ENCODE measurements around the gene MGAT3.
"Not testable (repeated sequence)": the region's sequence is repeated elsewhere in the genome, so short reads cannot be mapped to it uniquely, and the experiment has no call there.

Gene MGAT3

GRCh38 chr22:39517470-39517869 lies 60.7 kb downstream of the MGAT3 start:
- DNase-seq, result no peak

DNA sequence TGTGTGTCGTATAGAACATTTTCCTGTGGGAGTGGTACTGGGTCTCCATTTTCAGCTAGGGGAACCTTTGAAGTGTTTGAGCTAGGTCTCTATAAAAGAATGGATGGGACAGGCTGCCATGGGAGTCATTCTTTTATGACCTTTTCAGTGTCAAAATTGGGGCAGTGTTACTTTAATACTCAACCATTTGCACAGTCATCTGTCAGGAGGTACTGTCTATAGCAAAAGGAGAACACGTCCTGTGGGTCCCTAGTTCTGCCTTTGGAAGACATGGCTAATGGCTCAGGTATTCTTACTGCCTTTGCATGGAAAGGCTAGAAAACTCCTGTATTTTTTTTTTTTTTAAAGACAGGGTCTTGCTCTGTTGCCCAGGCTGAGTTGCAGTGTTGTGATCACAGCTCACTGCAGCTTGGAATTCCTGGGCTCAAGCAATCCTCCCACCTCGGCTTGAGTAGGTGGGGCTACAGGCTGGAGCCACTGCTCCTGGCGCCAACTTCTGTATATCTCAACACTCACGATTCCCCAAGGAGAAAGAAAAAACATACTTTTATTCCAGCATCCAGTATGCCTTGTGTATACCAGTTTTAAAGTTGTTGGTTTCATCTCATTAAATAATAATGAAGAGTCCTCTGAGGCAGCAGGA lies 61.5 kb downstream of the MGAT3 start:
- peak in 1 of 2 donors; percentile 66 for DNase-seq

- peak in 1 of 2 donors; percentile 43 for DNase-seq
Measured at GRCh38 chr22:39518996-39519680, 62.3 kb downstream of the MGAT3 start.

GRCh38 chr22:39519681-39520225 lies 62.9 kb downstream of the MGAT3 start:
- peak; percentile 98 to 99 for DNase-seq

- DNase-seq, result peak; percentile 87 to 97
Measured at GRCh38 chr22:39520226-39521105, 63.7 kb downstream of the MGAT3 start, which contains the start of gene ATF4. Gene ATF4, plus strand, starts transcription at chr22:39520562. Its CDS starts 884 bp downstream, at chr22:39521446.

DNA sequence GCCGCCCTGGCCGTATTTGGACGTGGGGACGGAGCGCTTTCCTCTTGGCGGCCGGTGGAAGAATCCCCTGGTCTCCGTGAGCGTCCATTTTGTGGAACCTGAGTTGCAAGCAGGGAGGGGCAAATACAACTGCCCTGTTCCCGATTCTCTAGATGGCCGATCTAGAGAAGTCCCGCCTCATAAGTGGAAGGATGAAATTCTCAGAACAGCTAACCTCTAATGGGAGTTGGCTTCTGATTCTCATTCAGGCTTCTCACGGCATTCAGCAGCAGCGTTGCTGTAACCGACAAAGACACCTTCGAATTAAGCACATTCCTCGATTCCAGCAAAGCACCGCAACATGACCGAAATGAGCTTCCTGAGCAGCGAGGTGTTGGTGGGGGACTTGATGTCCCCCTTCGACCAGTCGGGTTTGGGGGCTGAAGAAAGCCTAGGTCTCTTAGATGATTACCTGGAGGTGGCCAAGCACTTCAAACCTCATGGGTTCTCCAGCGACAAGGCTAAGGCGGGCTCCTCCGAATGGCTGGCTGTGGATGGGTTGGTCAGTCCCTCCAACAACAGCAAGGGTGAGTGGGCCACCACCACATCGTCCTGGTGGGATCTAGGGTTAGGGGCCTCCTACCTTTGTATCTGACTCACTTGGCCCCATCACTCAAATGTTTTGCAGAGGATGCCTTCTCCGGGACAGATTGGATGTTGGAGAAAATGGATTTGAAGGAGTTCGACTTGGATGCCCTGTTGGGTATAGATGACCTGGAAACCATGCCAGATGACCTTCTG lies 64.5 kb downstream of the MGAT3 start:
- peak; percentile 85 to 92 for DNase-seq

DNA sequence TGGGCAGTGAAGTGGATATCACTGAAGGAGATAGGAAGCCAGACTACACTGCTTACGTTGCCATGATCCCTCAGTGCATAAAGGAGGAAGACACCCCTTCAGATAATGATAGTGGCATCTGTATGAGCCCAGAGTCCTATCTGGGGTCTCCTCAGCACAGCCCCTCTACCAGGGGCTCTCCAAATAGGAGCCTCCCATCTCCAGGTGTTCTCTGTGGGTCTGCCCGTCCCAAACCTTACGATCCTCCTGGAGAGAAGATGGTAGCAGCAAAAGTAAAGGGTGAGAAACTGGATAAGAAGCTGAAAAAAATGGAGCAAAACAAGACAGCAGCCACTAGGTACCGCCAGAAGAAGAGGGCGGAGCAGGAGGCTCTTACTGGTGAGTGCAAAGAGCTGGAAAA lies 65.3 kb downstream of the MGAT3 start:
- DNase-seq, result not testable (repeated sequence)

GRCh38 chr22:39522567-39523300 lies 65.9 kb downstream of the MGAT3 start:
- no peak for DNase-seq

GRCh38 chr22:39524089-39524752 lies 67.4 kb downstream of the MGAT3 start:
- no peak for DNase-seq

DNA sequence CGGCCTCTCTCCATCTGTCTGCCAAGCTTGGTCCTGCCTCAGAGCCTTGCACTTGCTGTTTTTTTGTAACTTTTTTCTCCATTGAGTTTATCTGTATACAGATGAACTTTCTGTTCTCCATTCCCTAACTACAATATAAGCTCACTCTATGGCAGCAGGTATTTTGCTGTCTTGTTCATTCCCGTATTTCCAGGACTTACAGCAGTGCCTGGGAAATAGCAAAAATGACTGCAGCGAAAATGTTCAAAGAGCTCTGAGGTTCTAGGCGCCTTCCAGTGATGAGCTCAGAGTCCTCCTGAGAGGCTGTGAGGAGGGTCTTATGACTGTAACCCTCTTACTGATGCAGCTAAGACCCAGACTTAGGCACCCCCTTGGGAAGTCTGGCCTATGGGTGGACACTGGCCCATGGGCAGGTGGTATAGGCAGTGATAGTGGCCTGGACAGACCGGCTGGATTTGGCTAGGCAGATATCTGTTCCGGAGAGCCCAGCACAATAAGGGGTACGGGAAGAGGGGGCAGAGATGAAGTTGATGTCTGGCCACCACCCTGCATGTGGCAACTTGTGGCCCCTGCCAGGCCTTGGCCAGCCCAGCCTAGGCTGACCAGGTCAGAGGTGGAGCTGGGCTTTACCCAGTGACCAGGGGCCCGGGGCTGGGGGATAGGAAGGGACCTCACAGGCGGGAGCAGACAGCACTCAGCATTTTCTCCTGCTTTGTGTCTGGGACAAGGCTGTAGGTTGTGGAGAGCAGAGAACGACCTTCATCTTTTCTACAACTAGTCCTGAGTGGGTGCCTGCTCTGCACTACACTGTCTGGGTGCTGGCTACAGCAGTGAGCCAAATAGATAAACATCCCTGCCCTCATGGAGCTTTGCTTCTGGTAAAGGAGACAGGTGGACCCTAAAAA lies 68.2 kb downstream of the MGAT3 start:
- no peak for DNase-seq

- DNase-seq, result no peak
Measured at GRCh38 chr22:39525658-39525975, 68.8 kb downstream of the MGAT3 start.

GRCh38 chr22:39526736-39527171 lies 69.9 kb downstream of the MGAT3 start:
- DNase-seq, result no peak

GRCh38 chr22:39527481-39527961 lies 70.7 kb downstream of the MGAT3 start:
- no peak for DNase-seq

DNA sequence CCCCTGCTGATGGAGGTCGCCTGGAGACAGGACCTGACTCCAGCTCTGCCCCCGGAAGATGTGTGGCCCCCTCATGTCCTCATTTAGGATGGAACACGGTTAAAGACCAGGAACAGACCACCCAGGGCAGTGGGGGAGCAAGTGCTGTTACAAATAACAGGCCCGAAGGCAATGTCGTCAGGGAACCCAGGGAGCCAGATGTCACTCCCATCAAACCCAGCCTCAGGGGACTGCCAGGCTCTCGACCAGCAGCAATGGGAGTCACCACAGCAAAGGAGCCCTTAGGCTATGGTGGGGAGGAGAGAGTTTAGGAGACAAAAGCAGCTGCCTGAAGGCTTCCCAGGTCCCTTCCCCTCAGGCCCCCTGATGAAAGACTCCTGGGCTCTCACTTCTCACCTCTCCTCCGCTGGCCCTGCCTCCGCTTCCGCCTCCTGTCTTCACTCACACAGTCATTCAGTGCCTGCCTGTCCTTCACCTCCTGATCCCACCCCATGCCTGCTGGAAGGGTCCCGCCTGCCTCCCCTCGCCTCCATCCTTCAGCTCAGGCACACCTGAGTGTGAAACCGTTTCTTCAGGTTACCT lies 71.4 kb downstream of the MGAT3 start:
- DNase-seq, result no peak

DNA sequence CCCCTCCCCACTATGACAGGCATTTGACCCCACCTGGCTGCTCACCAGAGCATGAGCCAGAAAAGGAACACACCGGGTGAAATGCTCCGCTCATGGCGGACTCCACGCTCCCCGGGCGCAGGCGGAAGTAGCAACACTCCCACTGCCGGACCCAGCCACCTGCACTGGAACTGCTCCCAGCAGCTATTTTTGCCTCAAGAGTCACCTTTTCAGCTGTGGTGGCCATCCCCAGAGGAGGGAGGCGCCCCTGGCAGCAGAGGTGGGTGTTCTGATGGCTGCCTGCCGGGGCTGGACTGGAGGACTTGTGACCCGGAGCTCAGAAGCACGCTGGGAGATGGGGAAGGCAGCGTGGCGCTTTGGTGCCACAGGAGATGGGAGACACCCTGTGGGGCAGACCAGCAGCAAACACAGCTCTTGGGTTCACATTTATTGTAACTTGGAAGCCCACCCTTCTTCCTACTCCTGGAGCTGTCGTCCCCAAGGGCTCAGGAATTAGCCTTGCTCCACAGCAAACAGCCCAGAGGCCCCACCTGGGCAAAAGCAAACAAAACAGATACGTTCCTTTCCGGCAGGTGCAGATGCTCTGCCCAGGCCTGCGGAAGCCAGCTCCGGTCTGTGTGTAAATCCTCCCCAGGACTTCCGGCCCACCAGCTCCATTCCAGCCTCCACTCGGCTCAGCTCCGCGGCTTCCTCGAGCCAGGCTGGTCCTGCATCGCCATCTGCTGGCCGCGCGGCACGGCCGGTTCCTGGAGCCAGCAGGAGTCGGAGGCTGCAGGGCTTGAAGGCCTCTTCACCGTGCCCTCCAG lies 72.1 kb downstream of the MGAT3 start:
- DNase-seq, result peak; percentile 79 to 94

- DNase-seq, result no peak
Measured at GRCh38 chr22:39529487-39529851, 72.7 kb downstream of the MGAT3 start.

- peak; percentile 56 to 57 for DNase-seq
Measured at GRCh38 chr22:39530116-39530515, 73.3 kb downstream of the MGAT3 start.

- peak; percentile 31 to 45 for DNase-seq
Measured at GRCh38 chr22:39530692-39531331, 74.0 kb downstream of the MGAT3 start.
